Trophoblast cell (in vitro differentiated cells and primary cell): ENCODE results near the gene FGF23.

Source experiments
- DNase-seq, 2 donors: peaks; one replicate each; pipeline ENCODE4 v3.0.0-alpha.2; 2016
- H2AFZ ChIP-seq: 2 replicates; pipeline ENCODE4 v1.6.1; 2013; ENCODE audit warnings: low read length, moderate library complexity, mild to moderate bottlenecking; ENCODE audit not compliant: insufficient read depth, poor library complexity
- H2AK5ac ChIP-seq: 2 replicates; pipeline ENCODE4 v1.6.1; 2013; ENCODE audit warnings: mild to moderate bottlenecking, low read length
- H2BK120ac ChIP-seq: 2 replicates; pipeline ENCODE4 v1.6.1; 2013; ENCODE audit warnings: low read length, mild to moderate bottlenecking, moderate library complexity; ENCODE audit not compliant: insufficient read depth, poor library complexity
- H2BK12ac ChIP-seq: 2 replicates; pipeline ENCODE4 v1.6.1; 2013; ENCODE audit warnings: mild to moderate bottlenecking, low read length, moderate library complexity
- H2BK5ac ChIP-seq: 2 replicates; pipeline ENCODE4 v1.6.1; 2013; ENCODE audit warnings: low read length, low read depth, moderate library complexity, mild to moderate bottlenecking; ENCODE audit not compliant: poor library complexity
- H3K14ac ChIP-seq: 2 replicates; pipeline ENCODE4 v1.6.1; 2013; ENCODE audit warnings: mild to moderate bottlenecking, low read length
- H3K18ac ChIP-seq: 2 replicates; pipeline ENCODE4 v1.6.1; 2013; ENCODE audit warnings: mild to moderate bottlenecking, low read length
- H3K23ac ChIP-seq: 2 replicates; pipeline ENCODE4 v1.6.1; 2013; ENCODE audit warnings: low read length
- H3K27ac ChIP-seq: 2 replicates; pipeline ENCODE4 v1.5.1; 2013; ENCODE audit warnings: low read depth, mild to moderate bottlenecking, inconsistent platforms, low read length, moderate library complexity
- H3K27me3 ChIP-seq: 2 replicates; pipeline ENCODE4 v1.6.1; 2013; ENCODE audit warnings: inconsistent platforms, mild to moderate bottlenecking, low read length, moderate library complexity; ENCODE audit not compliant: insufficient read depth
- H3K36me3 ChIP-seq, 2 experiments: 1 replicate in 1 of 2; 2 replicates in 1 of 2; pipeline ENCODE4 v1.6.1; 2013; ENCODE audit warnings: low read length in 2 of 2, mild to moderate bottlenecking in 2 of 2, moderate library complexity in 1 of 2; ENCODE audit not compliant: insufficient read depth in 2 of 2, control insufficient read depth in 1 of 2
- H3K4ac ChIP-seq: 2 replicates; pipeline ENCODE4 v1.6.1; 2013; ENCODE audit warnings: low read depth, mild to moderate bottlenecking, low read length, moderate library complexity
- H3K4me1 ChIP-seq, 2 experiments: 1 replicate in 1 of 2; 2 replicates in 1 of 2; pipeline ENCODE4 v1.6.1; 2013; ENCODE audit warnings: low read length in 2 of 2, mild to moderate bottlenecking in 2 of 2, moderate library complexity in 1 of 2; ENCODE audit not compliant: insufficient read depth in 2 of 2, control insufficient read depth in 1 of 2
- H3K4me2 ChIP-seq: 2 replicates; pipeline ENCODE4 v1.6.1; 2013; ENCODE audit warnings: inconsistent platforms, mild to moderate bottlenecking, low read length, moderate library complexity
- H3K4me3 ChIP-seq: 2 replicates; pipeline ENCODE4 v1.5.1; 2013; ENCODE audit warnings: mild to moderate bottlenecking, low read depth, low read length, inconsistent platforms
- H3K79me1 ChIP-seq: one replicate; pipeline ENCODE4 v1.6.1; 2013; ENCODE audit warnings: low read length
- H3K79me2 ChIP-seq: 2 replicates; pipeline ENCODE4 v1.6.1; 2013; ENCODE audit warnings: low read length, mild to moderate bottlenecking; ENCODE audit not compliant: control insufficient read depth, insufficient read depth, poor library complexity
- H3K9ac ChIP-seq: 2 replicates; pipeline ENCODE4 v1.6.1; 2013; ENCODE audit warnings: mild to moderate bottlenecking, low read length
- H3K9me3 ChIP-seq: 2 replicates; pipeline ENCODE4 v1.6.1; 2013; ENCODE audit warnings: low read depth, mild to moderate bottlenecking, control low read depth, inconsistent platforms, low read length; ENCODE audit not compliant: insufficient read depth
- H4K12ac ChIP-seq: 2 replicates; pipeline ENCODE4 v1.6.1; 2013; ENCODE audit warnings: low read depth, mild to moderate bottlenecking, low read length, moderate library complexity
- H4K8ac ChIP-seq: 2 replicates; pipeline ENCODE4 v1.6.1; 2013; ENCODE audit warnings: low read depth, mild to moderate bottlenecking, low read length, moderate library complexity
- H4K91ac ChIP-seq: one replicate; pipeline ENCODE4 v1.6.1; 2013; ENCODE audit warnings: low read depth, mild to moderate bottlenecking, low read length, moderate library complexity
- whole genome bisulfite sequencing: extraction: QIAGEN DNeasy Blood & Tissue Kit; methylation state at CpG from one replicate; pipeline ENCODE4 v1.1.7; 2013; ENCODE audit warnings: missing lambda C conversion rate; ENCODE audit not compliant: insufficient read length, insufficient coverage; ENCODE audit errors: extremely low coverage; 5-methylcytosine and 5-hydroxymethylcytosine counted together

Gene FGF23

GRCh38 chr12:4395818-4396217, 16.3 kb upstream of the FGF23 start:
- H2BK12ac ChIP-seq: no peak overlapping the region
- no peak overlapping the region for H3K18ac ChIP-seq
- no peak for DNase-seq
- no peaks in the 10 kb centered on the region for H3K9me3 ChIP-seq
- no peaks in the 10 kb centered on the region for H3K79me2 ChIP-seq
- no peak overlapping the region for H2AFZ ChIP-seq
- H2AK5ac ChIP-seq: no peak overlapping the region
- H3K4ac ChIP-seq: no peak overlapping the region
- no peak overlapping the region for H3K23ac ChIP-seq
- H3K4me2 ChIP-seq: no peak overlapping the region
- no CpG with 5 or more reads among the region's 2 CpGs for WGBS
- no peaks in the 10 kb centered on the region for H3K79me1 ChIP-seq
- H2BK120ac ChIP-seq: no peak overlapping the region
- no peak overlapping the region for H4K91ac ChIP-seq
- H2BK5ac ChIP-seq: no peak overlapping the region
- H3K27ac ChIP-seq: no peak overlapping the region
- H3K4me3 ChIP-seq: no peak overlapping the region
- no peak overlapping the region for H3K9ac ChIP-seq
- no peak overlapping the region for H4K8ac ChIP-seq
- no peaks in the 10 kb centered on the region for H3K27me3 ChIP-seq
- H3K36me3 ChIP-seq: no peaks in the 10 kb centered on the region
- H3K4me1 ChIP-seq: no peaks in the 10 kb centered on the region
- H3K14ac ChIP-seq: no peak overlapping the region
- no peak overlapping the region for H4K12ac ChIP-seq

- Histone ChIP-seq H3K4ac (no peak overlapping the region), H3K79me1 (no peaks in the 10 kb centered on the region), H3K36me3 (no peaks in the 10 kb centered on the region), H3K27ac (no peak overlapping the region), H3K23ac (no peak overlapping the region), H3K18ac (no peak overlapping the region), H2AFZ (no peak overlapping the region), H3K4me2 (no peak overlapping the region), H3K4me3 (peak overlapping the region; percentile 23), H2BK120ac (no peak overlapping the region), H4K8ac (no peak overlapping the region), H3K14ac (no peak overlapping the region), H4K12ac (no peak overlapping the region), H3K9me3 (no peaks in the 10 kb centered on the region), H4K91ac (no peak overlapping the region), H3K79me2 (no peaks in the 10 kb centered on the region), H2AK5ac (no peak overlapping the region), H2BK5ac (no peak overlapping the region), H3K9ac (no peak overlapping the region), H3K27me3 (no peaks in the 10 kb centered on the region), H3K4me1 (no peaks in the 10 kb centered on the region), H2BK12ac (no peak overlapping the region)
- no CpG with 5 or more reads among the region's 5 CpGs for WGBS
- no peak for DNase-seq
Measured at GRCh38 chr12:4393211-4393610, 13.7 kb upstream of the FGF23 start.

- H3K79me1 ChIP-seq: no peaks in the 10 kb centered on the region
- H2AFZ ChIP-seq: no peak overlapping the region
- no peaks in the 10 kb centered on the region for H3K4me1 ChIP-seq
- H3K23ac ChIP-seq: no peak overlapping the region
- no peaks in the 10 kb centered on the region for H3K36me3 ChIP-seq
- H4K91ac ChIP-seq: no peak overlapping the region
- DNase-seq: no peak
- no peaks in the 10 kb centered on the region for H3K79me2 ChIP-seq
- no peaks in the 10 kb centered on the region for H3K9me3 ChIP-seq
- no peak overlapping the region for H3K18ac ChIP-seq
- H3K27ac ChIP-seq: no peak overlapping the region
- H3K14ac ChIP-seq: no peak overlapping the region
- no peak overlapping the region for H2BK5ac ChIP-seq
- H3K4me3 ChIP-seq: no peak overlapping the region
- H4K12ac ChIP-seq: no peak overlapping the region
- H3K9ac ChIP-seq: no peak overlapping the region
- no peak overlapping the region for H3K4ac ChIP-seq
- no CpG with 5 or more reads among the region's 15 CpGs for WGBS
- no peaks in the 10 kb centered on the region for H3K27me3 ChIP-seq
- no peak overlapping the region for H3K4me2 ChIP-seq
- no peak overlapping the region for H2BK120ac ChIP-seq
- H2BK12ac ChIP-seq: no peak overlapping the region
- H2AK5ac ChIP-seq: no peak overlapping the region
- no peak overlapping the region for H4K8ac ChIP-seq
Measured at GRCh38 chr12:4392223-4392742, 12.8 kb upstream of the FGF23 start.

GRCh38 chr12:4388662-4389061, 9.2 kb upstream of the FGF23 start:
- Histone ChIP-seq H3K4me3 (no peak overlapping the region), H3K4me2 (no peak overlapping the region), H3K79me1 (no peaks in the 10 kb centered on the region), H3K4ac (no peak overlapping the region), H3K9ac (no peak overlapping the region), H3K27me3 (no peaks in the 10 kb centered on the region), H2BK120ac (no peak overlapping the region), H2BK12ac (no peak overlapping the region), H3K23ac (no peak overlapping the region), H2BK5ac (no peak overlapping the region), H4K91ac (no peak overlapping the region), H3K36me3 (no peaks in the 10 kb centered on the region), H3K27ac (no peak overlapping the region), H3K4me1 (no peaks in the 10 kb centered on the region), H3K79me2 (no peaks in the 10 kb centered on the region), H4K8ac (no peak overlapping the region), H2AK5ac (no peak overlapping the region), H3K18ac (no peak overlapping the region), H2AFZ (no peak overlapping the region), H3K14ac (no peak overlapping the region), H4K12ac (no peak overlapping the region), H3K9me3 (no peaks in the 10 kb centered on the region)
- DNase-seq: no peak
- 100% methylated on average over 1 of the region's 2 CpGs for WGBS
